SH-SY5Y (cell line): ENCODE results near the gene TFPI.

ENCODE experiments used
- GATA2 ChIP-seq: IDR thresholded peaks from 2 replicates; pipeline ENCODE4 v1.6.1; 2011; ENCODE audit warnings: mild to moderate bottlenecking, low read depth, low read length
- GATA3 ChIP-seq: IDR thresholded peaks from 2 replicates; pipeline ENCODE4 v1.6.1; 2011; ENCODE audit warnings: low read depth, mild to moderate bottlenecking, low read length, moderate library complexity

- no peak for TF ChIP-seq GATA2
- TF ChIP-seq GATA3 = no peak
Measured at GRCh38 chr2:187593697-187594096, 39.5 kb upstream of the TFPI start.
